GM19463 (cell line): ENCODE measurements around the gene SUPT4H1.
A peak's percentile ranks its signal among the peaks of the same experiment; 100 is the strongest.
"Not testable (repeated sequence)": the region's sequence is repeated elsewhere in the genome, so short reads cannot be mapped to it uniquely, and the experiment has no call there.

ENCODE experiments used
- ATAC-seq: cut with Tn5 transposase; IDR thresholded peaks from one replicate; pipeline ENCODE4 v1.9.1; 2021; ENCODE audit warnings: mild to moderate bottlenecking, moderate library complexity; ENCODE audit not compliant: unreplicated experiment

The SUPT4H1 gene

DNA sequence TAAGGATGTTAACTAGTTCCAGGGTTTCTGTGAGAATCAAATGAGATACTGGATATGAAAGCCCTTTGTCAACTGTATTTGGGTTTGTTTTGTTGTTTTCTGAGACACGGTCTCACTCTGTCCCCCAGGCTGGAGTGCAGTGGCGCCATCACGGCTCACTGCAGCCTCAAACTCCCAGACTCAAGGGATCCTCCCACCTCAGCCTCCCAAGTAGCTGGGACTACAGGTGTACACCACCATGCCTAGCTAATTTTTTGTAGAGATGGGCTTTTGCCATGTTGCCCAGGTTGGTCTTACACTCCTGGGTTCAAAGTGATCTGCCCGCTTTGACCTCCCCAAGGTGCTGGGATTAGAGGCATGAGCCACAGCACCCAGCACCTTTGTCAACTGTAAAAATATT is 8.9 kb downstream of the SUPT4H1 start:
- ATAC-seq = no peak

- no peak for ATAC-seq
Measured at GRCh38 chr17:58341861-58342475, 10.0 kb downstream of the SUPT4H1 start.

GRCh38 chr17:58341136-58341860 is 10.7 kb downstream of the SUPT4H1 start:
- ATAC-seq = not testable (repeated sequence)

- ATAC-seq = no peak
Measured at GRCh38 chr17:58340405-58340876, 11.6 kb downstream of the SUPT4H1 start.

DNA sequence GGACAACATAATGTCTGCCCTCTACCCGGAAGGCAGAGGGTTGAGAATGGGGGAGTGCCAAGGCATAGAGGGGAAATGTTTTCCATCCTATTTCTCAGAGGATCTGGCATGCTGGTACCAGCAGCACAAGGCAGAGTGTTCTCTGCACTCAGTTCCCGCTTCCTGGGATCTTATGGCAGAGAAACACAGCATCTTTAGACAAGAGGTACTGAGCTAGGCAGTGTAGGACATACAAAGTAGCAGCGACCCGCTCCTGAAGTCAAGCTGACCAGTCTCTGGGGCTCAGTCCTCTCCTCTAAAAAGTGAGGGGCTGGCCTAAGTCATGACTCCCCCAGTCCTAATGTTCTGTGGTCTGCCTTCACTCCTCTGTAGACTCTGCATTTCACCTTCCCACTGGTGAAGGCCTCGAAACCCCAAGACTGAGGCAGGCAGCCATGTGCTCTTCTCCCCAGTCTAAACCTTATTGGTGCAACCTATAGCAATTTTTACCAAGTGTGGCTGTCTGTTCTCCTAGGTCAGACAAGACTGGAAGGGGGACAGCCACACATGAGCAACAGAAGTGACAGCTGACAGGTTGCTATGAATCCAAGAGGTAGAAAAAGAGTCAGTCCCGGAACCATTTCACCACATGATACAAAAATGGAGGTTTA is 12.1 kb downstream of the SUPT4H1 start:
- ATAC-seq = no peak

GRCh38 chr17:58338841-58339754 is 12.9 kb downstream of the SUPT4H1 start:
- ATAC-seq = peak; percentile 38

DNA sequence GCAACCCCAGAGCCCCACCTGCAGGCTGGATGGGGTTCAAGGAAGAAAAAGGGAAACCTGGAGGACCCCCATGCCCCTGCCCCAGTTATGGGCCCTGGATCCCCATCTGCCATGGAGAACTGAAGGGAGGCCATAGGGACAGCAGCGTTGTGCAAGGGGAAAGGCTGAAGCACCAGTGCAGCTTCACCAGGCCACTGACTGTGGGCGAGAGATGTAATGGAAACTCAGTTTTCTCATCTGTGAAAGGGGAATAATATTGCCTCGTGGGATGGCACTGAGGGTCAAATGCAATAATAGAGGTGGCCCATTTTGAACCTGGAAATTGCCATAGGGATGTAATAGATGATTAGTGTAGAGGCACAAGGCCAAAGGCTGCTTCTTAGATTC is 13.6 kb downstream of the SUPT4H1 start:
- ATAC-seq = no peak

- peak; percentile 59 for ATAC-seq
Measured at GRCh38 chr17:58337600-58338453, 14.2 kb downstream of the SUPT4H1 start.

DNA sequence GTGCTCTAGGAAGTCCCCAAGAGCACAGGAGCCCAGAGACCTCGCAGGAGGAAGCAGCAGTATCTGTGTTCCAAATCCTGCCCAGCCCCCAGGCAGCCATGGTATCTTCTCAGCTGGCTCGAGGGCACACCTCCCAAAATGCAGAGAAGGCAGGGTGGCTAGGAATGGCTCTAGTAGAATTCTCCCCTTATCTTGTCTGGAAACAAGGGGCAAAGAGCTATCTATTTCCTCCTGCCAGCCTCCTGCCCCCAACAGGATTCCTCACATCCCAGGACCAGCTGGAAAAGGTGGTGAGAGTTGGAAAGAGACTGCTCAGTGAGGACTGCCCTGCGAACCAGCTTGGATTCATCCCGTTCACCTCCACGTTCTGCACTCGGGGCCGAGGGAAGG is 14.8 kb downstream of the SUPT4H1 start:
- no peak for ATAC-seq

DNA sequence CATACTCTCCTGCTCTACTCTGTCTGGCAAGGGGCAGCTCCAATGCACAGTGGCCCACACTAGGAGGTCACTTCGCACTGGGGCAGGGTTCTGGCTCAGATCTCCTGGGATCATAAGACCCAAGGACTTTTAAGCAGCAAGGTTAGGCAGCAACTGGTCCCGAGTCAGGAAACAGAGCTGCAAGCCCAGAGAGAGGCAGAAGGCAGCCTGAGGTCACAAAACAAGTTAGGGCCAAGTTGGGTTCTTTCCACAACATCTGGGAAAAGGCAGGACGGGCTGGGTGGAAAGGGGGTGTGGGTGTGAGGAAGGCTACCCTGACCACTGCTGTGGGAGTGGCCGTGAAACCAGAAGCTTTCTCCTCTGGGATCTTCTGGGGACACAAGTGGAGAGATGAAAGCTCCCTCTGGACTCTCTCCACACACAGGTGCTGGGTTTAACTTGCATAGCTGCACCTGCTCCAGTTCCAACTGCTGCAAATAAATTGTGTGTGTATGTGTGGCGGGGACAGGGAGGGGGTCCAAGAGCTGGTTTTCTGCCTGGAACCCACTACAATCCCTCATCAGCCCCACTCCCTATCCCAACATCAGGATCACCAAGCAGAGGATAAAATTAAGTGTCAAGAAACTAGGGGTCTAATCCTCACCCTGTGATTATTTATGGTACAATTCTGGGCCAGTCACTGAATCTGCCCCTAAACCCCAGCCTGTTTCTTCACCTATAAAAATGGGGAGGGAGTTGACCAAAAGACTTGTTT is 15.4 kb downstream of the SUPT4H1 start:
- ATAC-seq = no peak

- no peak for ATAC-seq
Measured at GRCh38 chr17:58335779-58336455, 16.1 kb downstream of the SUPT4H1 start.

GRCh38 chr17:58335061-58335731 is 16.8 kb downstream of the SUPT4H1 start:
- ATAC-seq = no peak

GRCh38 chr17:58334661-58335060 is 17.3 kb downstream of the SUPT4H1 start:
- ATAC-seq = no peak

DNA sequence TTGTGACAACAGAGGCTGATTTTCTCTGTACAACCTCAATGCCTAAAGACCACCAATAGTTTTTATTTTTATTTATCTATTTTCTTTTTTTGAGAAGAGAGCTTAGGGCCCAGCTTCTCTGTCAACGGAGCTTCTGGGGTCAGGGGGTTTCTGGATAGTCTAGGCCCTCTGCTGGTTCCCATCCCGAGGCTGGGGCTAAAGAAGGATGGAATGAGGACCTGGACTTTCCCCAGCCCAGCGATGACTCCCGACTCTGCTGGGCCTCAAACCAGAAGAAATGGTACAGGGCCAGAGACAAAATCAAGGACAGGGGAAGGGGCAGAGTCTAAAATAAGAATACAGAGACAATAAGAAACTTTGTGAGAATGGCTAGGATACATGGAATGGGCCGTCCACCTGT is 17.7 kb downstream of the SUPT4H1 start:
- no peak for ATAC-seq

- no peak for ATAC-seq
Measured at GRCh38 chr17:58333736-58334207, 18.2 kb downstream of the SUPT4H1 start.

- no peak for ATAC-seq
Measured at GRCh38 chr17:58332778-58333735, 18.9 kb downstream of the SUPT4H1 start.
